Sigmoid colon (tissue), 7 donors: ENCODE data around the gene TP53I13. TPM values are rescaled to one million over a fixed set of nuclear protein-coding genes. Genes with fewer than 3 reads are reported as not detected.

Source experiments
- DNase-seq: peaks from one replicate; pipeline ENCODE4 v3.0.0-alpha.2; 2019
- H3K27ac ChIP-seq, 4 donors: fragments of 200-600 bp; sonication (generic); one replicate each; pipeline ENCODE4 v1.5.1; 2016 to 2019; ENCODE audit warnings: mild to moderate bottlenecking in 1 of 4
- H3K27me3 ChIP-seq, 3 donors: fragments of 200-600 bp; sonication (generic); one replicate each; pipeline ENCODE4 v1.5.1; 2019; ENCODE audit warnings: mild to moderate bottlenecking in 1 of 3
- H3K36me3 ChIP-seq, 4 donors: fragments of 200-600 bp; sonication (generic); one replicate each; pipeline ENCODE4 v1.5.1; 2016 to 2019
- H3K4me1 ChIP-seq, 4 donors: fragments of 200-600 bp; sonication (generic); one replicate each; pipeline ENCODE4 v1.5.1; 2017 to 2019
- H3K4me3 ChIP-seq, 4 donors: fragments of 200-600 bp; sonication (generic); one replicate each; pipeline ENCODE4 v1.5.1; 2017 to 2019; ENCODE audit warnings: mild to moderate bottlenecking in 2 of 4, moderate library complexity in 1 of 4
- H3K9me3 ChIP-seq, 4 donors: fragments of 200-600 bp in 3 of 4; sonication (generic) in 3 of 4; one replicate each; pipeline versions ENCODE4 v1.5.1 to v1.6.1; 2013 to 2019
- CTCF ChIP-seq, 4 experiments: fragments of 450-650 bp in 3 of 4; fragments of 200-600 bp in 1 of 4; IDR thresholded peaks; one replicate each; pipeline ENCODE4 v1.5.1; 2016 to 2019; ENCODE audit warnings: antibody characterized with exemption in 4 of 4, mild to moderate bottlenecking in 3 of 4, moderate library complexity in 2 of 4
- EP300 ChIP-seq, 4 donors: sonication (generic); formaldehyde crosslinking; IDR thresholded peaks; one replicate each; pipeline ENCODE4 v1.6.1; 2017; ENCODE audit warnings: antibody characterized with exemption in 4 of 4
- POLR2A ChIP-seq, 2 donors: fragments of 450-650 bp; IDR thresholded peaks; one replicate each; pipeline ENCODE4 v1.6.1; 2016; ENCODE audit warnings: antibody characterized with exemption in 2 of 2, mild to moderate bottlenecking in 2 of 2, moderate library complexity in 2 of 2
- POLR2AphosphoS5 ChIP-seq, 4 donors: sonication (generic); formaldehyde crosslinking; IDR thresholded peaks; one replicate each; pipeline ENCODE4 v1.6.1; 2017; ENCODE audit warnings: antibody characterized with exemption in 4 of 4
- WGBS, 2 donors: extraction: QIAGEN DNeasy Blood & Tissue Kit; methylation state at CpG; one replicate each; pipeline ENCODE4 v1.1.7; 2013; 5-methylcytosine and 5-hydroxymethylcytosine counted together
- intact Hi-C: fragments of 100-400 bp; cut with DNase I; formaldehyde crosslinking; loops from one replicate; pipeline ENCODE4 v1.15.1; 2023
- polyA plus RNA-seq, 3 donors: library from polyadenylated mRNA; stranded (reverse); fragments of 200-250 nt; gene quantifications; one replicate each; pipeline ENCODE4 v1.2.3, GENCODE V29; 2013
- total RNA-seq, 4 donors: library from RNA; depleted of rRNA; stranded (reverse); fragments of >200 nt; gene quantifications; one replicate each; pipeline ENCODE4 v1.1.0, GENCODE V29; 2016
- donor health status: healthy with polysubstance abuse.
- donor health status: Bipolar disorder and iron deficiency.
- donor health status: healthy.

The TP53I13 gene
- total and polyA plus RNA-seq, 7 donors, result 14.4 to 79.0 (median 31.2) TPM

- peaks cover 21 to 51% (median 28%) of the 10 kb centered on the region in 4 donors for H3K36me3 ChIP-seq
Measured at GRCh38 chr17:29573871-29574731, 5.6 kb downstream of the TP53I13 start.

GRCh38 chr17:29574732-29575510 is 6.4 kb downstream of the TP53I13 start:
- 24 to 73% methylated on average over 17 of the region's 17 CpGs for WGBS, 2 donors
- Histone ChIP-seq H3K36me3 (peaks cover 21 to 51% (median 28%) of the 10 kb centered on the region in 4 donors), H3K27ac (no peak overlapping the region), H3K27me3 (no peaks in the 10 kb centered on the region), H3K9me3 (no peaks in the 10 kb centered on the region), H3K4me1 (peaks cover 0 to 40% (median 32%) of the 10 kb centered on the region in 4 donors), H3K4me3 (no peak overlapping the region)
- intact Hi-C loops, result loop anchor here (2.0 kb wide), 1 partner anchor 14 kb away; the partner anchor contains the start of gene GIT1
- TF ChIP-seq POLR2AphosphoS5 (IDR thresholded peaks at IDR 0.05) (no peak), CTCF (IDR thresholded peaks at IDR 0.05) (no peak), POLR2A (IDR thresholded peaks at IDR 0.05) (no peak), EP300 (IDR thresholded peaks at IDR 0.05) (no peak)
- peak; percentile 58 for DNase-seq

More at GRCh38 chr17:29573871-29574731, 5.6 kb downstream of the TP53I13 start:
- DNase-seq, result peak; percentile 64
- TF ChIP-seq CTCF (IDR thresholded peaks at IDR 0.05) (no peak), POLR2AphosphoS5 (IDR thresholded peaks at IDR 0.05) (no peak), POLR2A (IDR thresholded peaks at IDR 0.05) (no peak), EP300 (IDR thresholded peaks at IDR 0.05) (no peak)
- Histone ChIP-seq H3K9me3 (no peaks in the 10 kb centered on the region), H3K4me3 (no peak overlapping the region), H3K4me1 (peaks cover 0 to 48% (median 39%) of the 10 kb centered on the region in 4 donors), H3K27ac (no peak overlapping the region), H3K27me3 (no peaks in the 10 kb centered on the region)
- 81 to 87% methylated on average over 14 of the region's 14 CpGs for WGBS, 2 donors
- intact Hi-C loops, result loop anchor here (2.0 kb wide), 1 partner anchor 15 kb away; the partner anchor contains the start of gene GIT1

DNA sequence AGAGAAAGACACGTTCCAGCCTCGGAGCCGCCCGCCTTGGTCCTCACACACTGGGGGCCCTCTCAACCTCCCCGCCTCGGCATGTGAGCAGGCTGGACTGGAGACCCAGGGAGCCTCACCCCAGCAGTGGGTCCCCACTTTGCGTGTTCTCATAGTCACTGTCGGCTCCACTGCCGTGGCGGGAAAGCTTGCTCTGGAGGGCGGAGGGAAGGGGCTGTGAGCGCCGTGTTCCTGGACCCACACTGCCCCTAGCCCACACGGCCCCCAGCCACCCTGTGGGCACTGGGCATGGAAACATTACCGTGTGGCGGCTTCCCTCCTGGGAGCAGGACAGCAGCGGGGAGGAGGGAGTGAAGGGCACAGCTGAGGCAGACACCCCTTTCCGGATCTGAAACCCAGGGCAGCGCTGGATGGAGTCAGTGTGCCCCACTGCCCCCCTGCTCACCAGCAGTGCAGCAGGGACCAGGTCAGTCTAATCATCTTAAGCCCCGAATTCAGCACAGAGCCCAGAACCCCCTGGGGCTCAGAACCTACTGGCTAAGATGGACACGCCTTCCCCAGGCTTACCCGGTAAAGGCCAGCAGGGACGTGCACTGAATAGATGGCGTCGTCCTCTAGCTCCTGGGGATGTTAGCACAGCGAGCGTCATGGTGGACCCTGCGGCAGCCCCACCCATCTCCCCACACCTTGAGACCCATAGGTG is 7.2 kb downstream of the TP53I13 start:
- whole genome bisulfite sequencing, 2 donors, result 90 to 92% methylated on average over 28 of the region's 28 CpGs
- Histone ChIP-seq H3K9me3 (no peaks in the 10 kb centered on the region), H3K27me3 (no peaks in the 10 kb centered on the region), H3K36me3 (peaks cover 21 to 51% (median 29%) of the 10 kb centered on the region in 4 donors), H3K4me3 (no peak overlapping the region), H3K4me1 (peaks cover 0 to 39% (median 32%) of the 10 kb centered on the region in 4 donors), H3K27ac (no peak overlapping the region)
- DNase-seq, result no peak
- intact Hi-C loops, result loop anchor here (2.0 kb wide), 1 partner anchor 13 kb away; the partner anchor contains the start of gene GIT1
- no peak for TF ChIP-seq CTCF (IDR thresholded peaks at IDR 0.05)
- TF ChIP-seq POLR2AphosphoS5 (IDR thresholded peaks at IDR 0.05), result no peak
- TF ChIP-seq EP300 (IDR thresholded peaks at IDR 0.05), result no peak

DNA sequence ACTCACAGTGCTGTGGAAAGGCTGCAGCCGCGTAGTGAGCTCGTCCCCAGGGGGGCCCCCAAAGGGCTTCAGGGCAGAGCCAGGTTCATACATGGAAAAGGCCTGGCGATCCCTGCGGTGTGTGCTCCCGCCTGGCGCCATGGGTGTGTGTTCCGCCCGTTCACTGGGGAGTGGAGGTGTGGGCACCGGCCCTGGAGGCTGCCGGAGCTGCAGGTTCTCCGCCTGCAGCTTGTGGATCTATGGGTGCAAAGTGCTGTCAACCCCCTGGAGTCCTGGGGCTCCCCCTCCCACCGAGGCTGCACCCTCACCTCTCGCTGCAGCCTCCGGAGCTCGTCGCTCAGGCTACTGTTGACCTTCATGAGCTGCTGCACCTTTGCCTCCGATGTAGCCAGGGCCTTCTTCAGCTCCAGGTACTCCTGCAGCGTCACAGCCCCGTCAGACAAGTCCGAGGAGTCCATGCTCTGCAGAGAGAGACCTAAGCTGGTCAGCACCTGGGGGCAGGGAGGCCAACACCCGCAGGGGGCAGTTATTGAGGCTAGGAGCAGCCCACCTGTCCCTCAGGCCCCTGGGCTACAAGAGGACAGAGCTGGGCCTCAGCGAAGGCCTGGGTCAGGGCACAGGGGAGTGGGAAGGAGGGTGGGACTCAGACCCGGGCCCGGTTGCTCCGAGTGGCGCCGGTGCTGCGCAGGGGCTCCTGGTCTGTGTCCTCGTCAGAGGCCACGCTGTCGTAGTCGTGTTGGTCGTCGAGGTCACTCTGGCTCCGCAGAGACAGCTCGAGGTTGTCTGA is 7.9 kb downstream of the TP53I13 start:
- 94% methylated on average over 37 of the region's 37 CpGs for WGBS, 2 donors
- Histone ChIP-seq H3K27me3 (no peaks in the 10 kb centered on the region), H3K4me1 (peaks cover 0 to 39% (median 32%) of the 10 kb centered on the region in 4 donors), H3K4me3 (no peak overlapping the region), H3K36me3 (peaks cover 24 to 57% (median 35%) of the 10 kb centered on the region in 4 donors), H3K27ac (no peak overlapping the region), H3K9me3 (no peaks in the 10 kb centered on the region)
- intact Hi-C loops, result no loop called here
- TF ChIP-seq POLR2A (IDR thresholded peaks at IDR 0.05) (no peak), POLR2AphosphoS5 (IDR thresholded peaks at IDR 0.05) (no peak), EP300 (IDR thresholded peaks at IDR 0.05) (no peak), CTCF (IDR thresholded peaks at IDR 0.05) (no peak)
- DNase-seq, result no peak
